HG02938 (cell line): ENCODE data around the gene PGAP3.
"Not testable (repeated sequence)": the region's sequence is repeated elsewhere in the genome, so short reads cannot be mapped to it uniquely, and the experiment has no call there.

Experiments used
- ATAC-seq: cut with Tn5 transposase; IDR thresholded peaks from one replicate; pipeline ENCODE4 v1.9.1; 2021; ENCODE audit warnings: mild to moderate bottlenecking, moderate library complexity; ENCODE audit not compliant: unreplicated experiment

Gene PGAP3

DNA sequence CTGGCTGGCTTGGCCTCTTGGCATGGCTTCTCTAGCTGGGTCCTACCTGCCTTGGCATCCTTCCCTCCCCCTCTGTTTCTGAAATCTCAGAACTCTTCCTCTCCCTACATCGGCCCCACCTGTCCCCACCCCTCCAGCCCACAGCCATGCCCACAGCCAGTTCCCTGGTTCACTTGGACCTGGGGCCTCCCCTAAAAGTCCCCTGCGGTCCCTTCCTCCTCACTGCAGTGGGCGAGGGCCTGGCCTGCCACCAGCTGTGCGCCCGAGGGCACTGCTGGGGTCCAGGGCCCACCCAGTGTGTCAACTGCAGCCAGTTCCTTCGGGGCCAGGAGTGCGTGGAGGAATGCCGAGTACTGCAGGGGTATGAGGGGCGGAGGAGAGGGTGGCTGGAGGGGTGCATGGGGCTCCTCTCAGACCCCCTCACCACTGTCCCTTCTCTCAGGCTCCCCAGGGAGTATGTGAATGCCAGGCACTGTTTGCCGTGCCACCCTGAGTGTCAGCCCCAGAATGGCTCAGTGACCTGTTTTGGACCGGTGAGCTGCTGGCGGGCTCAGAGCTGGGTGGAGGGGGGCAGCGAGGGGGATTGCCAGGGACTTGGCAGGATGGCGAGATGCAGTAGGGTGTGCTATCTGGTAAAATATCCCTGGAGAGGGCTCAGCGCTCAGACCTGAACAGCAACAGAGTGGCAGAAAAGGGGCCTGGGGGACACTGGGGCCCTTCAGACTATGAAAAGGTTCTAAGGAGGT lies 28.4 kb upstream of the PGAP3 start:
- ATAC-seq, result no peak

- ATAC-seq, result no peak
Measured at GRCh38 chr17:39715375-39716072, 27.7 kb upstream of the PGAP3 start.

DNA sequence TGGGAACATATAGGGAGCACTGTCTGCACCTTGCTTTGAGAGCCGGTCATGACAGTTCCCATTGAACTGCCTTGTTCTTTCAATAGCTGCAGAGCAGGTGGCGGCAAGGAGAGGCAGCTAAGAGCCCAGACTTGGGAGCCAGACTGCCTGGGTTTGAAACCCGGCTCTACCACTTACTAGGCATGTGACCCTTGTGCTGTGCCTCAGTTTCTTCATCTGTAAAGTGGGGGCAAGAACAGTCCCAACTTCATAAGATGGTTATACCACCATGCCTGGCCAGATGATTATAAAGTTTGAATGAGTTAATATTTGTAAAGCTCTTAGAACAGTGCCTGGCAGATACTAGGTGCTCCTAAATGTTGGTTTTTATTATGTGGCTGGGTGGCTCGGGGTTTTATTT lies 26.4 kb upstream of the PGAP3 start:
- no peak for ATAC-seq

GRCh38 chr17:39711851-39712250 lies 24.0 kb upstream of the PGAP3 start:
- no peak for ATAC-seq

- ATAC-seq, result not testable (repeated sequence)
Measured at GRCh38 chr17:39711071-39711470, 23.2 kb upstream of the PGAP3 start.

DNA sequence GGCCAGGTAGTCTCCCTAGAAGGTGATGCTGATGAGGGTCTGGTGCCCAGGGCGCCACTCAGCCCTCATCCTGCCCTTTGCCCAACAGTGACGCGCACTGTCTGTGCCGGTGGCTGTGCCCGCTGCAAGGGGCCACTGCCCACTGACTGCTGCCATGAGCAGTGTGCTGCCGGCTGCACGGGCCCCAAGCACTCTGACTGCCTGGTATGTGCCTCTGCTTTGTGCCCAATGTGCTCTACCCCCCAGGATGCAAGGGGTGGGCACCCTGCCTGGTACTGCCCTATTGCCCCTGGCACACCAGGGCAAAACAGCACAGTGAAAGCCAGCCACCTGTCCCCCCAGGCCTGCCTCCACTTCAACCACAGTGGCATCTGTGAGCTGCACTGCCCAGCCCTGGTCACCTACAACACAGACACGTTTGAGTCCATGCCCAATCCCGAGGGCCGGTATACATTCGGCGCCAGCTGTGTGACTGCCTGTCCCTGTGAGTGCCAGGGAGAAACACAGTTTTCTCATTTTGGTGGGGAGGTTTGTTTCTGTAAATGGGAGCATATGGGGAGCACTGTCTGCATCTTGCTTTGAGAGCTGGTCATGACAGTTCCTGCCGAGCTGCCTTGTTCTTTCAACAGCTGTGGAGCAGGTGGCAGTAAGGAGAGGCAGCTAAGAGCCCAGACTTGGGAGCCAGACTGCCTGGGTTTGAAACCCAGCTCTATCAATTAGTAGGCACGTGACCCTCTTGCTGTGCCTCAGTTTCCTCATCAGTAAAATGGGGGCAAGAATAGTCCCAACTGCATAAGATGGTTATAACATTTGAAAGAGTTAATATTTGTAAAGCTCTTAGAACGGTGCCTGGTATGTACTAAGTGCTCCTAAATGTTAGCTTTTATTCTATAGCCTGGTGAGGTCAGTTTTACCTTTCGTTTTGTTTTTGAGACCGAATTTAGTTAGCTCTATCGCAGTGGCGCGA lies 22.4 kb upstream of the PGAP3 start:
- no peak for ATAC-seq

DNA sequence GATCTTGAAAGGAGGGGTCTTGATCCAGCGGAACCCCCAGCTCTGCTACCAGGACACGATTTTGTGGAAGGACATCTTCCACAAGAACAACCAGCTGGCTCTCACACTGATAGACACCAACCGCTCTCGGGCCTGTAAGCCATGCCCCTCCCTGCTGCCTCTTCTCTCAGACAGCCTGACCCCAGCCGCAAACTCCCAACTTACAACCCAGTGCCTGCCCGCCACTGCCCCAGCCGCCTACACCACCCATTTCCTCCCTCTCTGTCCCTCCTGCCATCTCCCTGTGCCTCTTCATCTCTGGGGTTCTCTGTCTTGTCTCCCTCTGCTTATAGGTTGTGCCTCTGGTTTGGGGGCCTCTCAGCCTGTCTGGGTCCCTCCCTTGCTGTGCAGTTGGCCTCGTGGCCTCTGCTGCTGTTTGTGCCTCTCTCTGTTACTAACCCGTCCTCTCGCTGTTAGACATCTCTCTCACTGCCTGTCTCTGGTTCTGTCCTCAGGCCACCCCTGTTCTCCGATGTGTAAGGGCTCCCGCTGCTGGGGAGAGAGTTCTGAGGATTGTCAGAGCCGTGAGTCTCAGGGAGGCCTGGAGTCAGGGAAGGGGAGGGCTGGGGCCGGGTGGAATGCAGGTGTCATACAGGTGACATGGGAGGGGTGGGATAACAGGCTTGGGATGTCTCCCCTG lies 21.6 kb upstream of the PGAP3 start:
- ATAC-seq, result no peak

- no peak for ATAC-seq
Measured at GRCh38 chr17:39706921-39707337, 19.1 kb upstream of the PGAP3 start.

DNA sequence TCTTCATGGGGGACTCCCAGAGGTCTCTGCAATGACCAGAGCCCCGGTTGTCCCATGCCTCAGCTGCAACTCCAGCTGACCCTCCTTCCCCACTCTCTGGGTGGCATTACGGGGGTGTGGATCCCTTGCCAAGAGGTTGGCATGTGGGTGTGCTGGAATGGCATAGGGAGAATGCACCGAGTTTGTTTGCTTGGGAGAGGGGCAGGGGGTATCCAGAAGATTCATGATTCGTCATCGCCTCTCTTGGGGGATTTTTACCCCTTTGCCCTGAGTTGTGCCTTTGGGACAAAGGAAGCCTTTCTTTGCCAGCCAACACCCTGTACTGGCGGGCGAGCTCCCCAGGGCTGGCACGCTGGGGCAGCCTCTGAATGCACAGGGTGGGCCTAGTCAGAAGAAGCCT lies 18.5 kb upstream of the PGAP3 start:
- ATAC-seq, result no peak

DNA sequence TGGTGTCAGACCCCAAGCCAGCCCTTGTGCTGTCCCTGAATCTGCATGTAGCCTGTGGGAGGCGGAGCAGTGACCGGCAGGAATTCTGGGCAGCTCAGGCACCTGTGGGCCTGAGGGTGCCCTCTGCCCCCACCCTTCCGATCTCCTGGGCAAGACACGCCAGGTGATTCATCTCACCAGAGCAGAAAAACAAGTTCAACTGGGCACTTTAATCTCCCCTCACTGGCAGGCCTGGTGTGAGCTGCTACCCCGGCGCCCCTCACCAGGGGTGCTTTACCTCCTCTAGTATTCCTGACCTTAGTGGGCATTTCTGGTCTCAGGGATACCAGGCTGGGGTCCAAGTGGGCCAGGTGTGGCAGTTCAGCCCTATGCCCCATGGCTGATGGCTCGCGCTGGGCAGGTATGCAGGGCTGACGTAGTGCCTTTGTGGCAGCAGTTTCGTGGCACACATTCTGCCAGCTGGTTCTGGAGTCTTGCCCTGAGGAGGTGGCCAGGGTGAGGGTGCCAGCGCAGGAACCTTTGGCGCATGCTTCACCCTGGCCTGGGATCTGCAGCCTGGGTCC lies 18.0 kb upstream of the PGAP3 start:
- ATAC-seq, result no peak

- ATAC-seq, result no peak
Measured at GRCh38 chr17:39704821-39705551, 17.1 kb upstream of the PGAP3 start.

DNA sequence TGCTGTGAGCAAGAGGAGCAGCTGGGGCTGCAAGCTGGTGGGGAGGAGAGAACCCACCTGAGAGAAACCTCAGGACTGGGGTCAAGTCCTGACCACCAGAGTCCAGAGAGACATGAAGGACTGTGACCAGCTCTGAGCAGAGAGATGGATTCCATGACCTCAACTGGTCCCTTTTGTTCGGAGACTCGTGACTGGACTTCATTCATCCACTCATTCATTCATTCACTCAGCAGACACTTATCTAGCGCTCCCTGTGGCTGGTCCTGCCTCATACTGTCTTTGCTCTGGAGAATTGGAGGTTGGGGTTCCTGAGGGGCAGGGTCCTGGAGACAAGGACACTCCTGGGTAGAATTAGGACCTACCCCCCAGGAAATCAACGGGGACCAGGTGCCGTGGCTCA lies 16.1 kb upstream of the PGAP3 start:
- no peak for ATAC-seq

GRCh38 chr17:39702901-39703893 lies 15.3 kb upstream of the PGAP3 start:
- no peak for ATAC-seq

DNA sequence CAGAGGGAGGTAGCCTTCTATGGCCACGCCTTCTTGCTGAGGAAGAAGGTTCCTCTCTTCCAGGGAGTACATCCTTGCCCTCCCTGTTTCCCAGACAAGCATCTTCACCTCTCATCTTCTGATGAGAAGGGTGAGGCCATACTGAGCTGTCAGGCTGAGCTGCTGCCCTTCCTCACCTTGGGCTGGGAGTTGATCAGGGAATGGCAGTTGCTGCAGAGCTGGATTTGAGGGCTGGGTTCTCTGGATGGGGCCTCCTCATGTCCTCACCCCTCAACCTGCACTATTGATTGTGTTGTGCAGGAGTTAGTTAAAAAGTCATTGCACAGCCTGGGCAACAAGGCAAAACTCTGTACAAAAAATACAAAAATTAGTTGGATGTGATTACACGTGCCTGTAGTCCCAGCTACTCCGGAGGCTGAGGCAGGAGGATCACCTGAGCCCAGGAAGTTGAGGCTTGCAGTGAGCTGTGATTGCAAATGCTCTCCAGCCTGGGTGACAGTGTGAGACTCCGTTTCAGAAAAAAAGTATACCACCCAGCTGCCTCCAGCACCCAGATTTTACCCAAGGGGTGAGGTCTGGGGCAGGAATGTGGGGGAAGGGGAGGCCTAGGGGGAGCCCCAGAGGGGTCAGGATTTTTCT lies 14.0 kb upstream of the PGAP3 start:
- no peak for ATAC-seq

DNA sequence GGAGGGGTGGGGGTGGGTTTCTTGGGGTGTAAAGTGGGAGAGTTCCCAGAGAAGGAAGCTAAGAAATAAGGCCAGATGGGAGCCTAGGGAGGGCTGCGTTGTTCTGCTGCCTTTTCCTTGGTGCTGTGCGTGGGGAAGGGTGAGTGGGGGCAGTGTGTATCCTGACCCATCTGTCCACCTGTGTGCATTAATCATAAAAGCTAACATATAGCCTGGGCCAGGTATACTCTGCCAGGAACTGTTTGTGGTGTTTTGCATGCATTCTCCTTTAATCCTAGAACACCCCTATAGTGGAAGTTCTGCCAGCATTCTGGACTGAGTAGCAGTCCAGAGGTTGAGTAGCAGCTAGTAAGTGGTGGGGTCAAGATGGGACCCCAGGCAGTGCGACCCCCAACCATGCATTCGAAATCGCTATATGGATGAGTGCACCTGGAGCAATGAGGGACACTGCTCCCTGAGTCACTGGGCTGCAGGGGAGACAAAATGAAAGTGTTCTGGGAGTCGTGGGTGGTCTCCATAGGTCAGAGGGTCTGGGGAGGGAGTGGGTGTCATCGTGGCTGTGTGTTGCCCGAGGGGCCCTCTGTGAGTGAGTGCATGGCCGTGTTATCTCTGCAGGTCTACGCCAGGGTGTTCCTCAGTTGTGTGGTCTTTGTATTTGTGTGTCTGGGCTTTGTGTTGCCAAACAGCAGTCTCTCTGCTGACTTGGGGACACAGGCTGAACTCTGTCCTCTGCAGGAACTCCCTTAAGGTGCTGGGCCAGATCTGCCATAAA lies 13.3 kb upstream of the PGAP3 start:
- no peak for ATAC-seq

DNA sequence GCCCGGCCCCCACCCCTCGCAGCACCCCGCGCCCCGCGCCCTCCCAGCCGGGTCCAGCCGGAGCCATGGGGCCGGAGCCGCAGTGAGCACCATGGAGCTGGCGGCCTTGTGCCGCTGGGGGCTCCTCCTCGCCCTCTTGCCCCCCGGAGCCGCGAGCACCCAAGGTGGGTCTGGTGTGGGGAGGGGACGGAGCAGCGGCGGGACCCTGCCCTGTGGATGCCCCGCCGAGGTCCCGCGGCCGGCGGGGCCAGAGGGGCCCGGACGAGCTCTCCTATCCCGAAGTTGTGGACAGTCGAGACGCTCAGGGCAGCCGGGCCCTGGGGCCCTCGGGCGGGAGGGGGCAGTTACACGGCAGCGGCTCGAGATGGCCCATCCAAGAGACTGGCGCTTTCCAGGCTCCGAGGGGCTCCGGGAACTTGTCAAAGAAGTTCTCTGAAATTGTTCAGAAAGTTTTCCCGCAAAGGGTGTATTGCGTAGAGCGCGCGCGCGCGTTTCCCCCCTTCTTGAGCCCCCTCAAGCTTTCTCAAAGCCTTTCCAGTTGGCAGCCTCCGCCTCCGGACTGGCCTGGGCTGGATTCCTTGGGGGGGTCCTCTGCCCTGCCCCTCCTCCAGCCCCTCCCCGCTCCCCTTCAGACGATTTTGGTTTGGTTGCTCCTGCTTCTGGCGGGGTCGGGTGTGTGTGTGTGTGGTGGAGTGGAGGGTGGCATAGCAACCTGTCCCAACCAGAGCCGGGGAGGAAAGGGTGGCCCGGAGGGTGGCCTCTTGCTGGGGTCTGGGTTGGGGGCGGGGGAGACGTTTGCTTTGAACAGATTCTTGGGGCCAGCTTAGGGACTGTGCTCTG lies 12.5 kb upstream of the PGAP3 start:
- no peak for ATAC-seq

DNA sequence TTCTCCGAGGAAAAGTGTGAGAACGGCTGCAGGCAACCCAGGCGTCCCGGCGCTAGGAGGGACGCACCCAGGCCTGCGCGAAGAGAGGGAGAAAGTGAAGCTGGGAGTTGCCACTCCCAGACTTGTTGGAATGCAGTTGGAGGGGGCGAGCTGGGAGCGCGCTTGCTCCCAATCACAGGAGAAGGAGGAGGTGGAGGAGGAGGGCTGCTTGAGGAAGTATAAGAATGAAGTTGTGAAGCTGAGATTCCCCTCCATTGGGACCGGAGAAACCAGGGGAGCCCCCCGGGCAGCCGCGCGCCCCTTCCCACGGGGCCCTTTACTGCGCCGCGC lies 11.9 kb upstream of the PGAP3 start, which contains the start of gene ERBB2:
Gene ERBB2 (plus strand): TSS at position 247 of the 330 bp plus-strand sequence. CDS start 175 bp downstream, outside the sequence.
- no peak for ATAC-seq
